Osteocyte (in vitro differentiated cells): ENCODE results near the gene DGLUCY. TPM values are rescaled to one million over a fixed set of nuclear protein-coding genes. Genes with fewer than 3 reads are reported as not detected.

Source experiments
- DNase-seq: peaks from one replicate; pipeline ENCODE4 v3.0.0; 2021; ENCODE audit warnings: mixed read lengths; ENCODE audit not compliant: unreplicated experiment; ENCODE audit errors: extremely low spot score
- H3K27ac Mint-ChIP-seq: one replicate; pipeline ENCODE4 v1.8.0; 2021; ENCODE audit warnings: mild to moderate bottlenecking, mixed read lengths; ENCODE audit not compliant: unreplicated experiment
- H3K27me3 Mint-ChIP-seq: one replicate; pipeline ENCODE4 v1.8.0; 2021; ENCODE audit warnings: mixed read lengths; ENCODE audit not compliant: unreplicated experiment
- H3K36me3 Mint-ChIP-seq: one replicate; pipeline ENCODE4 v1.8.0; 2021; ENCODE audit warnings: mixed read lengths; ENCODE audit not compliant: unreplicated experiment
- H3K4me1 Mint-ChIP-seq: one replicate; pipeline ENCODE4 v1.8.0; 2021; ENCODE audit warnings: mixed read lengths; ENCODE audit not compliant: unreplicated experiment
- H3K4me3 Mint-ChIP-seq: one replicate; pipeline ENCODE4 v1.8.0; 2021; ENCODE audit warnings: mild to moderate bottlenecking, moderate library complexity, mixed read lengths; ENCODE audit not compliant: unreplicated experiment
- H3K9me3 Mint-ChIP-seq: one replicate; pipeline ENCODE4 v1.8.0; 2021; ENCODE audit warnings: mixed read lengths; ENCODE audit not compliant: unreplicated experiment
- total RNA-seq: library from RNA; stranded (reverse); gene quantifications from 2 replicates; pipeline ENCODE4 v1.2.1, GENCODE V29; 2021
- TF ChIP-seq, protein P1 (sequence below): fragments of 200-600 bp; sonication (generic); IDR thresholded peaks from 2 replicates; pipeline ENCODE4 v1.5.0; 2021; ENCODE audit warnings: antibody characterized with exemption, mild to moderate bottlenecking, moderate library complexity

DGLUCY gene
- total RNA-seq, 1 donor from 2014 or later = 20.4 TPM

DNA sequence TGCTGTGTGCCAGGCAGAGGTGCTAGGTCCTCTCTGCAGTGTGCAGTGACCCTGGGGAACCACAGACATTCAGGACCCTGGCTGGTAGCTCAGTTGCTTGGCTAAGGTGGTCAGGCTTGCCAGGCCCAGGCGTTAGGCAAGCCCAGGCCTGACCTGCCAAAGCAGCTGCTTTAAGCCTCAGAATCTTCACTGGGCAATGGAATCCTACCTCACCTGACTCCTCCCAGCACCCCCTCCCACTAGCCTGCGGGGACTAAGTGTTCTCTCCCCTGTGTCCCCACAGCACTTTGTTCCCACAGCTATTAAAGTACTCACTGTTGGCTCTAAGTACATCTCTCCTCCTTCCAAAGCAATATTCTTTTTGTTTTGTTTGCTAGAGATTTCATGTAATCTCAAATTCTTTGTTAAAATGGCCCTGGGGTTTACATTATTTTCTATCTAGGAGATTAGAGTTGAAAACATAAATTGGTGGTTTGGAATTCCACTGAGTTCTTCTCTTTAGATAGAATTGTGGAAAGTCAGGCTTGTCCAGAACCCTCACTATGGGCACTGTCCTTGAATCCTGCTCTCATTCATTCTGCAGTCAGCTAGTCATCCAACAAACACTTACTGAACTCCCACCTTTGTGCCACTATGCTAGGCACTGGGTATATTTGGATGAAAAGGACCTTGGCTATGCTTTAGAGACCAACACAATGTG is 44.4 kb downstream of the DGLUCY start:
- TF ChIP-seq, protein P1, sequence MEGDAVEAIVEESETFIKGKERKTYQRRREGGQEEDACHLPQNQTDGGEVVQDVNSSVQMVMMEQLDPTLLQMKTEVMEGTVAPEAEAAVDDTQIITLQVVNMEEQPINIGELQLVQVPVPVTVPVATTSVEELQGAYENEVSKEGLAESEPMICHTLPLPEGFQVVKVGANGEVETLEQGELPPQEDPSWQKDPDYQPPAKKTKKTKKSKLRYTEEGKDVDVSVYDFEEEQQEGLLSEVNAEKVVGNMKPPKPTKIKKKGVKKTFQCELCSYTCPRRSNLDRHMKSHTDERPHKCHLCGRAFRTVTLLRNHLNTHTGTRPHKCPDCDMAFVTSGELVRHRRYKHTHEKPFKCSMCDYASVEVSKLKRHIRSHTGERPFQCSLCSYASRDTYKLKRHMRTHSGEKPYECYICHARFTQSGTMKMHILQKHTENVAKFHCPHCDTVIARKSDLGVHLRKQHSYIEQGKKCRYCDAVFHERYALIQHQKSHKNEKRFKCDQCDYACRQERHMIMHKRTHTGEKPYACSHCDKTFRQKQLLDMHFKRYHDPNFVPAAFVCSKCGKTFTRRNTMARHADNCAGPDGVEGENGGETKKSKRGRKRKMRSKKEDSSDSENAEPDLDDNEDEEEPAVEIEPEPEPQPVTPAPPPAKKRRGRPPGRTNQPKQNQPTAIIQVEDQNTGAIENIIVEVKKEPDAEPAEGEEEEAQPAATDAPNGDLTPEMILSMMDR = no peak
- Mint-ChIP-seq H3K4me3 (no peak overlapping the region), H3K36me3 (peaks cover 19% of the 10 kb centered on the region), H3K4me1 (peaks cover 16% of the 10 kb centered on the region), H3K9me3 (no peaks in the 10 kb centered on the region), H3K27ac (no peak overlapping the region), H3K27me3 (no peaks in the 10 kb centered on the region)
- no peak for DNase-seq

DNA sequence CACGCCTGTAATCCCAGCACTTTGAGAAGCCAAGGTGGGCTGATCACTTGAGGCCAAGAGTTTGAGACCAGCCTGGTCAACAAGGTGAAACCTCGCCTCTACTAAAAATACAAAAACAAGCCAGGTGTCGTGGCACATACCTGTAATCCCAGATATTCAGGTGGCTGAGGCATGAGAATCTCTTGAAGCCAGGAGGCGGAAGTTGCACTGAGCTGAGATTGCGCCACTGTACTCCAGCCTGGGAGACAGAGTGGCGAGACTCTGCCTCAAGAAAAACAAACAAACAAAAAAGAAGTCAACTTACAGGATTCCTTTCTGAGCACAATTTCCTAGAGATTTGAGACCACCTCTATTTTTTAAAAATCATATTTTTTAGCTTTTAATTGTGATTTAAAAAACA is 45.3 kb downstream of the DGLUCY start:
- TF ChIP-seq, protein P1 = no peak
- H3K4me3 Mint-ChIP-seq = no peak overlapping the region
- DNase-seq = no peak
- H3K9me3 Mint-ChIP-seq = no peaks in the 10 kb centered on the region
- no peak overlapping the region for H3K27ac Mint-ChIP-seq
- no peaks in the 10 kb centered on the region for H3K27me3 Mint-ChIP-seq
- H3K36me3 Mint-ChIP-seq = peaks cover 19% of the 10 kb centered on the region
- H3K4me1 Mint-ChIP-seq = peaks cover 16% of the 10 kb centered on the region

DNA sequence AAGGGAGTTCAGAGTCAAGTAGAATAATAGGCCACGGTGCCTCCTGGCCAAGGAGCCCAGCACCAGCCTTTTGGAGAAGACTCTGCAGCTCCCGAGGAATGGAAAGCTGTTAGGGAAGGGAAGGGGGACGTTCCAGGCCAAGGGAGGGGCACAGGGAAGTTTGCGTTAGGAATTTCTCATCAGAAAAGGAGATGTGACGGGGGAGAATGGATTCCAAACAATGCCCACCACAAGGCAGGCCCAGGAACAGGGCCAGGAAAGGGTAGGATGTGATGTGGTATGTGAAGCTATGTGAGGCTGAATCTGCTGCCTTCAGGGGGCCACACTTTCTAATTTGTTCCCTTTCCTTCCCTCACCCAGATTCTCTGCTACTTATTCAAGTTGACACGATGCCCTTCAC is 46.0 kb downstream of the DGLUCY start:
- Mint-ChIP-seq H3K27me3 (no peaks in the 10 kb centered on the region), H3K4me1 (peaks cover 10% of the 10 kb centered on the region), H3K9me3 (no peaks in the 10 kb centered on the region), H3K27ac (no peak overlapping the region), H3K36me3 (peaks cover 19% of the 10 kb centered on the region), H3K4me3 (no peak overlapping the region)
- DNase-seq = no peak
- TF ChIP-seq, protein P1 = no peak

DNA sequence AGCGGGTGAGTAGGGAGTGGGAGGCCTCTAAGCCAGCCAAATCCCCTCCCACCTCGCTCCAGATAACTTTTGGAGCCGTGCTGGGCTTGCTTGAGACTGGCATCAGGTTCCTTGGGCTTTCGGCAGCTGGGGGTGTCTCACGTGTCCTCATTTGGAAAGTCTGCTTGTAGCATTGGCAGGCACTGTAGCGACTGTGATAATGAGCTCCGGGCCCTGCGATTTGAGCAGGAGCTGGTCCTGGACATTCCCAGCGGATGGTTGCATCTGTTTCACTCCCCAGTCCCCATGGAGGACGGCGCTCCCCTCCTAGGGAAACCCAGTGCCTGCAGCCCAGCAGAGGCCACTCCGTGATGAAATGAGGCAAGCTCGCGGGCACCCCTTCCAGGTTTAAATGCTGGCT is 49.4 kb downstream of the DGLUCY start:
- Mint-ChIP-seq H3K27ac (no peak overlapping the region), H3K4me1 (no peaks in the 10 kb centered on the region), H3K4me3 (no peak overlapping the region), H3K27me3 (no peaks in the 10 kb centered on the region), H3K36me3 (peaks cover 23% of the 10 kb centered on the region), H3K9me3 (no peaks in the 10 kb centered on the region)
- TF ChIP-seq, protein P1 = no peak
- no peak for DNase-seq

DNA sequence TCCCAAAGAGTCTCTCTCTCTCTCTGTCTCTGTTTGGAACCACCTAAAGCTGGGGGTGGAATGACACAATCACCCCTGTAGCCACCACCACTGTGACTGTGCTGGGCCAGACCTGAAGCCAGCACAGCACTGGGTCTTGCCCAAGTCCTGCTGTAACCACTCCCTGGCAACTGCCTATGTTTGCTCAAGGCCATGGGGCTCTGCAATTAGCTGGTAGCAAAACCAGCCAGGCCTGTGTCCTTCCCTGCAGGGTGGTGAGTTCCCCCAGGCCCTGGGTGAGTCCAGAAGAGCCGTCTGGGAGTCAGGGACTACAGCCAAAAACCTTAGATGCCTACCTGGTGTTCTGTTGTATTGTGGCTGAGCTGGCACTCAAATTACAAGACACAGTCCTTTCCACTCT is 50.8 kb downstream of the DGLUCY start:
- no peaks in the 10 kb centered on the region for H3K9me3 Mint-ChIP-seq
- no peak overlapping the region for H3K4me3 Mint-ChIP-seq
- no peaks in the 10 kb centered on the region for H3K4me1 Mint-ChIP-seq
- no peaks in the 10 kb centered on the region for H3K27me3 Mint-ChIP-seq
- no peak for DNase-seq
- H3K36me3 Mint-ChIP-seq = peaks cover 20% of the 10 kb centered on the region
- TF ChIP-seq, protein P1 = no peak
- no peak overlapping the region for H3K27ac Mint-ChIP-seq
